Activated CD8-positive, alpha-beta memory T cell treated with anti-CD3 and anti-CD28 coated beads, Interleukin-2, amount 50 U/mL, for 24 hours (primary cell): Measurements from ENCODE around the gene DENND4A.

Source experiments
- DNase-seq: peaks from one replicate; pipeline ENCODE4 v3.0.0-alpha.2; 2020; ENCODE audit errors: extremely low read depth

DENND4A gene

DNA sequence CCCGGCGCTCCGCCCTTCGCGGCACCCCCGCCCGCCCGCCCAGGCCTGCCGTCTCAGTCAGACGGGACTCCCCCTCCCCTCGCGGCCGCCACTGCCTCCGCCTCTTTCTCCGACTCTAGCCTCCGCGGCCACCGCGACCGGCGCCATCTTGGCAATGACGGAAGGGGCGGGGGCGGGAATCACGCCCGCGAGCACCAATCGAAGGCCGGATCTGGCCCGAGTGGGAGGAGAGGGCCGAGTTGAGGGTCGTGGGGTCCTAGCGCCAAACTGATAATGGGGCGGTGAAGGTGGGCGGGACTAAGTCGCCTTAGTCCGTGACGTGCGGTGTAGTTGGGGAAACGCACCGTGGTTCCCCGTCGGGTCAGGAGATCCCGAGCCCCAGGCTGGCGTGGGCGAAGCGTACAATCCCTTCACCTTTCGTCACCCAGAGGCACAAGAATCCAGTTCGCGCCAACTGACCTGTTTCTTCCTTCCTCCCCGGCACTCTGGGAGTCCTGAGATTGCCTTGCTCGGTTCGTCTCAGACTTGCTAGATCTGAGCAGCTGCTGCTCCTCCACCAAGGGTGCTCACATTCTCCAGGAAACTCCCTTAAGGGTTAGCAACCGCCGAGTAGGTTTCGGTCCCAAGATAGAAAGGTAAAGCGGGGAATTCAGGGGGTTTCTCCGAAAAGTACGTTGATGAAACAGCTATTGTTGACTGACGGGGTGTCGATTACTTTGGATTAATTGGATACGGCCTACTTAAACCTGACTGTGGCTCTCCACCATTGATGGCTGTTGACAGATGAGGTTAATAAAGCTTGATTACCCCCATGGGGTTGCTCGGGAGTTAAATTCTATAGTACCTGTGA, at the start of gene DENND4A:
Gene DENND4A, minus strand, starts transcription at position 156 of the 850 bp plus-strand sequence. CDS start 35,843 bp downstream, outside the sequence.
- peak; percentile 94 for DNase-seq

GRCh38 chr15:65841121-65841930, 49.2 kb upstream of the DENND4A start:
- no peak for DNase-seq

GRCh38 chr15:65839985-65840384, 47.9 kb upstream of the DENND4A start:
- no peak for DNase-seq

GRCh38 chr15:65839354-65839901, 47.3 kb upstream of the DENND4A start:
- DNase-seq: no peak

DNA sequence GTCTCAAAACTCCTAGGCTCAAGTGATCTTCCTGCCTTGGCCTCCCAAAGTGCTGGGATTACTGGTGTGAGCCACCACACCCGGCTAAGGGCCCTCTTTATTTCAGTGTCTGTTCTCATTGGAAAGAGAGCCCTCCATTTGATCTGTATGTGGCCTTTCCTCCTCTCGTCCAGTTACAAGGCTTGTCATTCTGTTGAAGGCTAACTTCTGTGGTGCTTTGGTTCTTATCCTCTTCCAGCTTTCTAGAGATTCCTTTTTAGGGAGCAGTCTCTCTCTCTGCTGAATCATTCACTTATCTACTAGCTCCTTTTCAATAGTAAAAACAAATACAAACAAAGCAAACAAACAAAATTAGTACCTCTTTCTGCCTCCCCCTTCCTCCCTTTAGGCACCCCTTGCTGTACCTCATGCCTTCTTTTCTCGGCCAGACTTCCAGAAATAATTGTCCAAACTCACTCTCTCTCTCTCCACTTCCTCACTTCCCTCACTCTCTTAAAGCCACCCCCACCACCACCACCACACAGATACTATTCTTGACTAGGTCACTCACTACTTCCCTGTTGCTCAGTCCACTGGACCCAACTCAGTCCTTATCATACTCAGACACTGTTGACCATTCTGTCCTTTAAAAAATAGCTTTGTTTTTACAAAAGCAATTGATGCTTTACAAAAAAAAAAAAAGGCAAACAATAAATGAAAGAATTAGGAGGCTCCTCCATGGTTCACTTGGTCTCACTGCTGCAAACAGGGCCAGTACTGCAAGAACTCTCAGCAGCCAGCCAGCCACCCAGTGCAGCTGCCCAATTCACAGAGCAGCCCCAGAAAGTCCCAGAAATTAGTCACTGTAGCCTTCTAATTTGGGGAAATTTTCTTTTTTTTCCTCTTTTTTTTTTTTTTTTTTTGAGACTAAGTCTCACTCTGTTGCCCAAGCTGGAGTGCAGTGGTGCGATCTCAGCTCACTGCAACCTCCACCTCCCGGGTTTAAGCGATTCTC, 45.5 kb upstream of the DENND4A start:
- DNase-seq: no peak

DNA sequence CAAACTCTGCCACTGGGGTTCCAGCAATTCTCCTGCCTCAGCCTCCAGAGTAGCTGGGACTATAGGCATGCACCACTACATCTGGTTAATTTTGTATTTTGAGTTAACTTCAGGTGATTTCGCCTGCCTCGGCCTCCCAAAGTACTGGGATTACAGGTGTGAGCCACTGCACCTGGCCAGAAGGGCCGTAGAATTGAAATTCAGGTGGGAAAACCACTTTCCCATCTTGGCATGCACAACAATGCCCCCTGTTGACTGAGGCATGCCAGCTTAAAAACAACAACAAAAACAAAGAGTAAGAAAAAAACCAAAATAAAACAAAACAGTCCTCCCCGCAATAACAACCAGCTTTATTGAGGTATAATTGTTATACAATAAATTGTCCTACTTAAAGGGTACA, 44.6 kb upstream of the DENND4A start:
- no peak for DNase-seq

- no peak for DNase-seq
Measured at GRCh38 chr15:65835447-65835846, 43.4 kb upstream of the DENND4A start.

DNA sequence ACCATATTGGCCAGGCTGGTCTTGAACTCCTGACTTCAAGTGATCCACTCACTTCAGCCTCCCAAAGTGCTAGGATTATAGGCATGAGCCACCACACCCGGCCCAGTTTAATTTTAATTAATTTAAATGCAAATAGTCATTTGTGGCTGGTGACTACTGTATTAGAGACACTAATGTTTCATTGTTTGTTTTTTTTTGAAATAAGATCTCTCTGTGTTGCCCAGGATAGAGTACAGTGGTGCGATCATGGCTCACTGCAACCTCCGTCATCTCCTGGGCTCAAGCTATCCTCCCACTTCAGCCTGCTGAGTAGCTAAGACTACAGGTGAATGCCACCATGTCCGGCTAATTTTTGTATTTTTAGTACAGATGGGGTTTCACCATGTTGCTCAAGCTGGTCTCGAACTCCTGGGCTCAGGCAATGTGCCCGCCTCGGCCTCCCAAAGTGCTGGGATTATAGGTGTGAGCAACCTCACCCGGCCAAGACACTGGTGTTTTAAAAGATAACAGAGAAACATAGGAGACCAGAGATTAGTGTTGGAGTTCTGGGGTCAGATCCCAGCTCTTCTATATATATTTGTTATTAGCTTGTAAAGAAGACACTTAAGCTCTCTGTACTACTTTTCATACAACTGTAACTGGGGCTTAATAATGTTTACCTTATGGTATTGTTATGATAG, 42.6 kb upstream of the DENND4A start:
- DNase-seq: no peak

DNA sequence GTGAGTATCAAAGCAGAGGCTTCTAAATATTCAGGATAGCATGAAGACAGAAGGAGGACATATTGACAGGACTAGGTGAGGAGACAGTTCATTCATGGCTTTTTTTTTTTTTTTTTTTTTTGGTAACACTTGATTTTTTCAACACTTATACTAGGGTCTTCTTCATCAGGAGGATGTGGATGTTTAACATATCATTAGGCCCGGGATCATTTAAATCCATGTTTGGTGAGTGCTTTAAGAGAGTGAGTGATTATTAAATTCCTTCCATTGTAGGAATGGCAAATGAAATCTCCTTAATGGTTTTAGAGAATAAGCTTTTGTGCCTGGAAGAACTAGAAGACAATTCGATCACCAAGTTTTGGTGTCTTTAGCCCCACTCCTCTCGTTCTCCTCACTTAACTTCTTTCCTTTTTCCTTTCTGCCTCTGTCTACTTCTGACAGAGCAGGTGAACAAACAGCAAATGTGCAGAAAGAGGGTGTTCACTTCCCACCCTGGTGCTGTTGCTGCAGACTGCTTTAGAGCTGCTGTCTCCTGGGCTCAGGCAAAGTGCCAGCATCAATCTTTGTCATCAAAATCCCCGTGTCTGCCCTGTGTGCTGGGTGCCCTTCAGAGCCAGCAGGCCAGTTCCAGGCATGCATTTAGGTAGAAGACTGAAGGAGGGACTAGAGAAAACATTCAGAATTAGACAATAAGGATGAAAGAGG, 41.6 kb upstream of the DENND4A start:
- no peak for DNase-seq

DNA sequence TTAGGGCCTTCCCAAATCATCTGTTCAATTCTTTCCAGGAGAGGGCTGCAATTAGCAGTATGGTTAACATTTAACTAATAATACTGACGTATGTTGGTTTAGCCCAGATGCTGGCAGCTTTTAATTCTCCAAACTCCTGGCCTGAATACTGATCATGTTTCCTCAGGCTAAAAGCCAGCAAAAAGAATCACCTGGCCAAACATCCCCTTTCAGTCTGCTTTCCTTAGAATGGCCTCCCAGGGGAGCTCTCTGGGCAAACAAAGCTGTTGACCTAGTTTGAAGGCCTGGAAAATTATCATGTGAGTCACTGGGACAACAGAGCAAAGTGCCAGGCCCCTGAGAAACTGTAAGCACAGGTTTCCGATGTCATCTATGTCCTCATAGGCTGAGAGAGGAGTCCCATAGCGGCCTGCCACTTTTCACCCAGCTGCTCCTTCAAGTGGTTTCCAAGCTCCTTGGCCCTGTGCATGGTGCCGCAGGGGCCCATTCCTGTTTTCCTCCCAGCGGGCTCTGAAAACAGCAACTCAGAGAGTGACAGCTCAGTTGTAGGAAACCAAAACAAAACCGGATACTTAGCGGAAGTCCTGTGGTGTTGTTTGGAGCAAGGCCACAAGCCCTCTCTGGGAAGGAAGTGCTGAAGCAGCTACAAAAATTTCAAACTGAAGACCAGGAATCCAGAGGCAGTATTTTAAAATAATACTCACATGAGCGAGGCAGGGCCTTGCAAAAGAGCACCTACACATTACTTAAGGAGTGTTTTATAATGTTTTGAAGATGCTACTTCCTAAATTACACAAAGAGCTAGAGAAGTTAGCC, 40.7 kb upstream of the DENND4A start:
- DNase-seq: no peak

- DNase-seq: no peak
Measured at GRCh38 chr15:65829130-65829764, 37.2 kb upstream of the DENND4A start.

- DNase-seq: no peak
Measured at GRCh38 chr15:65828585-65828984, 36.5 kb upstream of the DENND4A start.

GRCh38 chr15:65827065-65827464, 35.0 kb upstream of the DENND4A start:
- DNase-seq: no peak

- DNase-seq: no peak
Measured at GRCh38 chr15:65824941-65825544, 33.0 kb upstream of the DENND4A start.

GRCh38 chr15:65824031-65824743, 32.1 kb upstream of the DENND4A start:
- no peak for DNase-seq

GRCh38 chr15:65822316-65822715, 30.2 kb upstream of the DENND4A start:
- DNase-seq: no peak

GRCh38 chr15:65821070-65821469, 29.0 kb upstream of the DENND4A start:
- DNase-seq: no peak

DNA sequence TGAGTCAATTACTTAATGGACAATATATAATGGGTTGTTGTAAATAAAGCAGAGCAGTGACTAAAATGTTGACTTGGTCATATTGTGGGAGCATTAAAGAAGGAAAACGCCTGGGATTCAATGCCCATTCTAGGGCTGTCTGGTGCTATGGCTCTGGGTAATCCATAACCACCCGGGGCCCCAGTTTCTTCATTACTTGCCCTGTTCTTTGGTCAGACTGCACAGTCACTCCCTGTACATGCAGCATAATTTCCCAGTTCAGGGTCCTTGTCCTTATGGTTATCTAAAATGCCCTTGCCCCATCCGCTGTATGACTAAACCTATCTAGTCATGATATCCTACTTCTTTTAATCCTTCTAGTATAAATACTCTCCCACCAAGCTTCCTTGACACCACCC, 27.5 kb upstream of the DENND4A start:
- DNase-seq: no peak
